Neuronal stem cell (in vitro differentiated cells): Measurements from ENCODE around the gene CCT6A.
"Not testable (repeated sequence)": the region's sequence is repeated elsewhere in the genome, so short reads cannot be mapped to it uniquely, and the experiment has no call there.

Experiments used
- DNase-seq: peaks from one replicate; pipeline ENCODE4 v3.0.0-alpha.2; 2013; ENCODE audit warnings: low spot score
- H2AFZ ChIP-seq: one replicate; pipeline ENCODE4 v1.6.1; 2013; ENCODE audit warnings: mild to moderate bottlenecking, low read length, inconsistent platforms
- H2AK5ac ChIP-seq: 2 replicates; pipeline ENCODE4 v1.6.1; 2013; ENCODE audit warnings: low read depth, mild to moderate bottlenecking, inconsistent platforms, low read length, moderate library complexity, mixed read lengths
- H2BK120ac ChIP-seq: 2 replicates; pipeline ENCODE4 v1.6.1; 2013; ENCODE audit warnings: low read depth, mild to moderate bottlenecking, inconsistent platforms, low read length, moderate library complexity, mixed read lengths
- H2BK12ac ChIP-seq: one replicate; pipeline ENCODE4 v1.6.1; 2013; ENCODE audit warnings: low read length, inconsistent platforms
- H2BK15ac ChIP-seq: 2 replicates; pipeline ENCODE4 v1.6.1; 2013; ENCODE audit warnings: mild to moderate bottlenecking, low read length, inconsistent platforms, mixed read lengths
- H2BK5ac ChIP-seq: one replicate; pipeline ENCODE4 v1.6.1; 2013; ENCODE audit warnings: inconsistent platforms, mild to moderate bottlenecking, low read length, moderate library complexity
- H3K14ac ChIP-seq: one replicate; pipeline ENCODE4 v1.6.1; 2013; ENCODE audit warnings: low read length, inconsistent platforms
- H3K18ac ChIP-seq: 2 replicates; pipeline ENCODE4 v1.6.1; 2013; ENCODE audit warnings: low read length, inconsistent platforms
- H3K23ac ChIP-seq: 2 replicates; pipeline ENCODE4 v1.6.1; 2013; ENCODE audit warnings: low read depth, mild to moderate bottlenecking, mixed read lengths, low read length, inconsistent platforms; ENCODE audit not compliant: poor library complexity
- H3K27ac ChIP-seq: replicated peaks from 3 replicates; pipeline ENCODE4 v1.5.1; 2013; ENCODE audit warnings: low read length, inconsistent platforms
- H3K27me3 ChIP-seq, 3 experiments: 2 replicates each; pipeline ENCODE4 v1.6.1; 2013; ENCODE audit warnings: low read length in 3 of 3, mild to moderate bottlenecking in 2 of 3, inconsistent platforms in 1 of 3, low read depth in 1 of 3, mixed read lengths in 1 of 3, moderate library complexity in 1 of 3; ENCODE audit not compliant: control insufficient read depth in 3 of 3, insufficient read depth in 3 of 3
- H3K36me3 ChIP-seq, 2 donors: replicated peaks in 1 of 2; 2 replicates each; pipeline ENCODE4 v1.6.1; 2013; ENCODE audit warnings: low read length in 2 of 2; ENCODE audit not compliant: control insufficient read depth in 2 of 2, insufficient read depth in 2 of 2
- H3K4ac ChIP-seq: 2 replicates; pipeline ENCODE4 v1.6.1; 2013; ENCODE audit warnings: inconsistent platforms, mild to moderate bottlenecking, low read length, moderate library complexity
- H3K4me1 ChIP-seq, 2 donors: 1 replicate in 1 of 2; 2 replicates in 1 of 2; pipeline ENCODE4 v1.6.1; 2013; ENCODE audit warnings: low read length in 2 of 2, low read depth in 1 of 2; ENCODE audit not compliant: control insufficient read depth in 2 of 2, insufficient read depth in 1 of 2
- H3K4me2 ChIP-seq: one replicate; pipeline ENCODE4 v1.6.1; 2013; ENCODE audit warnings: mild to moderate bottlenecking, low read length, inconsistent platforms; ENCODE audit not compliant: insufficient read depth, poor library complexity, severe bottlenecking
- H3K4me3 ChIP-seq, 2 donors: 2 replicates each; pipeline ENCODE4 v1.5.1; 2013; ENCODE audit warnings: low read length in 2 of 2, mild to moderate bottlenecking in 2 of 2, inconsistent platforms in 1 of 2, moderate library complexity in 1 of 2
- H3K79me1 ChIP-seq: one replicate; pipeline ENCODE4 v1.6.1; 2013; ENCODE audit warnings: low read depth, mild to moderate bottlenecking, inconsistent platforms, low read length, moderate library complexity
- H3K9ac ChIP-seq: one replicate; pipeline ENCODE4 v1.6.1; 2013; ENCODE audit warnings: mild to moderate bottlenecking, low read depth, low read length, inconsistent platforms; ENCODE audit not compliant: poor library complexity
- H3K9me3 ChIP-seq, 2 donors: replicated peaks in 1 of 2; 2 replicates each; pipeline versions ENCODE3 to v1.6.1; 2013; ENCODE audit warnings: low read length in 2 of 2, mild to moderate bottlenecking in 2 of 2, inconsistent platforms in 1 of 2, low read depth in 1 of 2, mixed read lengths in 1 of 2, moderate library complexity in 1 of 2; ENCODE audit not compliant: control insufficient read depth in 2 of 2, insufficient read depth in 1 of 2
- H4K8ac ChIP-seq: one replicate; pipeline ENCODE4 v1.6.1; 2013; ENCODE audit warnings: low read depth, mild to moderate bottlenecking, inconsistent platforms, low read length, moderate library complexity
- H4K91ac ChIP-seq: one replicate; pipeline ENCODE4 v1.6.1; 2013; ENCODE audit warnings: low read length, low read depth, mild to moderate bottlenecking, inconsistent platforms; ENCODE audit not compliant: poor library complexity
- WGBS, 2 donors: extraction: QIAGEN DNeasy Blood & Tissue Kit; methylation state at CpG; one replicate each; pipeline ENCODE4 v1.1.7; 2013; ENCODE audit warnings: missing lambda C conversion rate in 2 of 2, mixed read lengths in 1 of 2; ENCODE audit not compliant: insufficient read length in 2 of 2, insufficient replicate concordance in 1 of 2; ENCODE audit errors: extremely low coverage in 2 of 2; 5-methylcytosine and 5-hydroxymethylcytosine counted together

CCT6A gene

DNA sequence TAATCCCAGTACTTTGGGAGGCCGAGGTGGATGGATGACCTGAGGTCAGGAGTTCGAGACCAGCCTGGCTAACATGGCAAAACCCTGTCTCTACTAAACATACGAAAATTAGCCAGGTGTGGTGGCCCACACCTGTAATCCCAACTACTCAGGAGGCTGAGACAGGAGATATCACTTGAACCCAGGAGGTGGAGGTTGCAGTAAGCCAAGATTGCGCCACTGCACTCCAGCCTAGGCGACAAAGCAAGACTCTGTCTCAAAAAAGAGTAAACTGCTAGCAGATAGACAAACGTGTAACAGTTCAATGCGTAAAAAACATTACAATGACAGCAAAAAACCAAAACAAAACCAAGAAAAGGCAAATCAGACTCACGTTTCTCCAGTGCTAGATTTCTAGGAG lies 20.0 kb upstream of the CCT6A start:
- not testable (repeated sequence) for H2BK15ac ChIP-seq, H3K27me3 ChIP-seq, H3K4ac ChIP-seq, H2AFZ ChIP-seq, H3K9ac ChIP-seq, H4K8ac ChIP-seq, H2BK12ac ChIP-seq, H2BK5ac ChIP-seq, H3K23ac ChIP-seq, DNase-seq, H3K4me1 ChIP-seq, H3K14ac ChIP-seq, H2AK5ac ChIP-seq, H3K18ac ChIP-seq, H3K9me3 ChIP-seq, H3K79me1 ChIP-seq, H3K27ac ChIP-seq, H4K91ac ChIP-seq, H3K4me3 ChIP-seq, H2BK120ac ChIP-seq, H3K4me2 ChIP-seq
- WGBS, 2 donors = no CpG with 5 or more reads among the region's 8 CpGs
- peaks cover 9 to 50% of the 10 kb centered on the region in 2 donors for H3K36me3 ChIP-seq

DNA sequence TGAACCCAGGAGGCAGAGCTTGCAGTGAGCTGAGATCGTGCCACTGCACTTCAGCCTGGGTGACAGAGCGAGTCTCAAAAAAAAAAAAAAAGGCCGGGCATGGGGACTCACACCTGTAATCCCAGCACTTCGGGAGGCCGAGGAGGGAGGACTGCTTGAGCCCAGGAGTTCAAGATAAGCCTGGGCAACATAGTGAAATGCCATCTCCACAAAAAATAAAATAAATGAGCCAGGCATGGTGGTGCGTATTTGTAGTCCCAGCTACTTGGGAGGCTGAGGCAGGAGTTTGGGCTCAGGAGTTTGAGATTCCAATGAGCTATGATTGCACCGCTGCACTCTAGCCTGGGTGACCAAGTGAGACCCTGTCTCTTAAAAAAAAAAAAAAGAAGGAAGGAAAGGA lies 19.0 kb upstream of the CCT6A start:
- H3K4ac ChIP-seq, H3K27me3 ChIP-seq, H3K23ac ChIP-seq, H2BK5ac ChIP-seq, H3K4me1 ChIP-seq, DNase-seq, H2BK12ac ChIP-seq, H3K4me3 ChIP-seq, H3K9ac ChIP-seq, H3K9me3 ChIP-seq, H3K4me2 ChIP-seq, H2BK15ac ChIP-seq, H2BK120ac ChIP-seq, H3K14ac ChIP-seq, H4K91ac ChIP-seq, H3K79me1 ChIP-seq, H2AK5ac ChIP-seq, H3K27ac ChIP-seq, H2AFZ ChIP-seq, H3K18ac ChIP-seq, H4K8ac ChIP-seq: not testable (repeated sequence)
- WGBS, 2 donors = no CpG with 5 or more reads among the region's 7 CpGs
- peaks cover 8 to 41% of the 10 kb centered on the region in 2 donors for H3K36me3 ChIP-seq

DNA sequence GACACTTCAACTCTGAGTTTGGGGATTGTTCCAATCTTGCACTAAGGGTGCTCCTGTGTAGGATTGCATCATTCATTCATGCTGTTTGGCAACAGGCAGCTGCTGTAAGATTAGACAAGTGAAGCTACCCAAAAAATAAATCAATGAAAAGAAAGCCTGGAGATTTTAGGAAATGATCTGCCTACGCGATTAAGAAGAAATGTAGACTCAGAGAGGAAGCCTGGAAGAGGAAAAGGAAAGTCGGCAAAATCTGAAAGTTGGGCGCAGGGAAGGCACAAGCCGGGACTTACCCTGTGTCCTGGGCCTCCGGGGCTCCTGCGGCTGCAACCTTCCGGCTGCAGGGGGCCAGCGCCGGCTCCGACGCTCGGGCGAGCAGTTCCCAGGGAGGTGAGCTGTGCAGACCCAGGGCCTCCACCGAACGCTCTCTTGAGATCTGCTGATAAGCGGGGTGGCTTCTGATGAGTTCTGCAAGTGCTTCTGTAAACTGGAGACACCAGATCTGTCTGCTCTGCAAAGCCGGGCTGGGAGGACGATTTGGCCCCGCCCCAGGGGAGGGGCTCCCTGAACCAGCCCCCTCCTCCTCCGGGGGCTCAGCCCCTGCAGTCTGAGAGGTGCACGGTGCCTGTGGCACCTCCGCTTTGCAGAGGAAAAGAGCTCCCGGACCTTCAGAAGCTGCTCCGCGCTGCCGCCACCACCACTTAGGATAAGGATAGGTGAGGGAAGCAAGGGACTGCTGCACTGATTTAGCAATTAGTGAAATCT lies 17.7 kb upstream of the CCT6A start:
- Histone ChIP-seq H3K18ac (peak overlapping the region; percentile 98), H3K27ac (peak overlapping the region; percentile 84), H3K9me3 (no peaks in the 10 kb centered on the region), H2BK120ac (no peak overlapping the region), H2BK12ac (no peak overlapping the region), H3K79me1 (no peaks in the 10 kb centered on the region), H3K23ac (peak overlapping the region; percentile 89), H3K14ac (no peak overlapping the region), H2AFZ (peak overlapping the region; percentile 95), H3K36me3 (peaks cover 6 to 36% of the 10 kb centered on the region in 2 donors), H2BK5ac (no peak overlapping the region), H4K91ac (no peak overlapping the region), H3K4me3 (peak overlapping the region; percentile 56 to 87), H3K4me2 (peak overlapping the region; percentile 82), H2BK15ac (no peak overlapping the region), H3K4ac (no peak overlapping the region), H3K4me1 (no peaks in the 10 kb centered on the region), H3K9ac (no peak overlapping the region), H2AK5ac (no peak overlapping the region), H3K27me3 (no peaks in the 10 kb centered on the region), H4K8ac (no peak overlapping the region)
- peak; percentile 78 for DNase-seq
- no CpG with 5 or more reads among the region's 27 CpGs for WGBS, 2 donors

DNA sequence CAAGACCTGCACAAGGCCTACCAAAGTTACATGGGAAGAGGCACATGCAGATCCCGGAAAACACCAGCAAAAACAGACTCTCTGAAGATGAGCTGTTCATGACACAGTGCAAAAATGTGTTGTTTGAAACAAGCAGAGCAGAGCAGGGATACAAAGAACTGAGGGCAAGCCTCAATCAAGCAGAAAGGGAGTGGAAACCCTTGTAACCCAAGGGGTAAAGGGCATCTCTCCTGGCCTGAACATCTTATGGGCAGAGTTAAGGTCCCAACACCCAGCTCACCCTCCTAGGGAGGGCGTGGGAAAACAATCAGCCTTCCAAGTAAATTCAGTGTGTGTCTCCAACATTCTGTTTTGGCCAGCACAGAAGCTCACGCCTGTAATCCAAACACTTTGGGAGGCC lies 10.8 kb upstream of the CCT6A start:
- Histone ChIP-seq H3K14ac (no peak overlapping the region), H3K4me2 (no peak overlapping the region), H3K36me3 (peaks cover 4 to 35% of the 10 kb centered on the region in 2 donors), H2BK12ac (no peak overlapping the region), H3K23ac (no peak overlapping the region), H3K9me3 (no peaks in the 10 kb centered on the region), H4K91ac (no peak overlapping the region), H2AK5ac (no peak overlapping the region), H2AFZ (no peak overlapping the region), H3K4me1 (no peaks in the 10 kb centered on the region), H2BK120ac (no peak overlapping the region), H3K9ac (no peak overlapping the region), H3K27ac (no peak overlapping the region), H3K79me1 (no peaks in the 10 kb centered on the region), H2BK5ac (no peak overlapping the region), H3K4me3 (no peak overlapping the region), H3K4ac (no peak overlapping the region), H4K8ac (no peak overlapping the region), H2BK15ac (no peak overlapping the region), H3K18ac (no peak overlapping the region), H3K27me3 (no peaks in the 10 kb centered on the region)
- no peak for DNase-seq
- WGBS, 2 donors = no CpG with 5 or more reads among the region's 3 CpGs
